ENCODE measurements around the gene MYO1C. TPM values are rescaled to one million over a fixed set of nuclear protein-coding genes. Genes with fewer than 3 reads are reported as not detected.

Gene MYO1C
- total and polyA plus RNA-seq, 2 of the 8 experiments (the other 6 are each of a cell fraction or from before 2014, with no cell fraction given): 40.1 to 78.6 TPM

DNA sequence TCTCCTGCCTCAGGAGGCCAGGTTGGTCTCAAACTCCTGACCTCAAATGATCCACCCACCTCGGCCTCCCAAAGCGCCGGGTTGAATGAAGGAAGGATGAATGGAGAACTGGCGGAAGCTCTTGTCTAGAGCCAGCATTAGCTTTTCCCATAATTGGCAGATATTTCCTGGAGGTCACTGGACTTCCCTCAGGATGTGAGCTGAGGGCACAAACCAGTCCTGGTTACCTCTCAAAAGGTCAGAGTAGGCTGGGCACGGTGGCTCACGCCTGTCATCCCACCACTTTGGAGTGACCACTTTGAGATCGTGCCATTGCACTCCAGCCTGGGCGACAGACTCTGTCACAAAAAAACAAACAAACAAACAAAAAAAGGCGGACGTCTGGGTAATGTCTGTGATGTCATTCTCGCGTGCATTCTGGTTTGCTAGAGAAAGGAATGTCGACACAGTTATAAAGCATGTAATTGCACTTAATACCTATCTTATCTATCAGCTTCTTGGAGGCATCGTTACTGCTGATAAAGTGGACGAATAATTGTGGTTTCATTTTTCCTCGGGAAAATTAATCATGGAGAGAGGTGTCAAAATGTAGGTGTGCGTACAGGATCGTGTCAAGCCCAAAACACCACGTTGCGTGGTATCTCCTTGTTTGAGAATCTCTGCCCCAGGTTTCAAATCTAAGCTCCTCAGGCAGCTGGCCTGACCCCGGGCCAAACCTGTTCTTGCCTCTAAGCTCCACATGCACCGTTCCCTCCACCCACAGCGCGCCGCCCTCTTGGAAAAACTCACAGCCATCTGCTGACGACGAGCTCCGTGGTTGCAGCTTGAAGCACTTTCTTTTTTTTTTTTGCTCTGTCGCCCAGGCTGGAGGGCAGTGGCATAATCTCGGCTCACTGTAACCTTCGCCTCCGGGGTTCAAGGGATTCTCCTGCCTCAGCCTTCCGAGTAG, 30.0 kb downstream of the MYO1C start (continued):
- TF ChIP-seq, protein P1, sequence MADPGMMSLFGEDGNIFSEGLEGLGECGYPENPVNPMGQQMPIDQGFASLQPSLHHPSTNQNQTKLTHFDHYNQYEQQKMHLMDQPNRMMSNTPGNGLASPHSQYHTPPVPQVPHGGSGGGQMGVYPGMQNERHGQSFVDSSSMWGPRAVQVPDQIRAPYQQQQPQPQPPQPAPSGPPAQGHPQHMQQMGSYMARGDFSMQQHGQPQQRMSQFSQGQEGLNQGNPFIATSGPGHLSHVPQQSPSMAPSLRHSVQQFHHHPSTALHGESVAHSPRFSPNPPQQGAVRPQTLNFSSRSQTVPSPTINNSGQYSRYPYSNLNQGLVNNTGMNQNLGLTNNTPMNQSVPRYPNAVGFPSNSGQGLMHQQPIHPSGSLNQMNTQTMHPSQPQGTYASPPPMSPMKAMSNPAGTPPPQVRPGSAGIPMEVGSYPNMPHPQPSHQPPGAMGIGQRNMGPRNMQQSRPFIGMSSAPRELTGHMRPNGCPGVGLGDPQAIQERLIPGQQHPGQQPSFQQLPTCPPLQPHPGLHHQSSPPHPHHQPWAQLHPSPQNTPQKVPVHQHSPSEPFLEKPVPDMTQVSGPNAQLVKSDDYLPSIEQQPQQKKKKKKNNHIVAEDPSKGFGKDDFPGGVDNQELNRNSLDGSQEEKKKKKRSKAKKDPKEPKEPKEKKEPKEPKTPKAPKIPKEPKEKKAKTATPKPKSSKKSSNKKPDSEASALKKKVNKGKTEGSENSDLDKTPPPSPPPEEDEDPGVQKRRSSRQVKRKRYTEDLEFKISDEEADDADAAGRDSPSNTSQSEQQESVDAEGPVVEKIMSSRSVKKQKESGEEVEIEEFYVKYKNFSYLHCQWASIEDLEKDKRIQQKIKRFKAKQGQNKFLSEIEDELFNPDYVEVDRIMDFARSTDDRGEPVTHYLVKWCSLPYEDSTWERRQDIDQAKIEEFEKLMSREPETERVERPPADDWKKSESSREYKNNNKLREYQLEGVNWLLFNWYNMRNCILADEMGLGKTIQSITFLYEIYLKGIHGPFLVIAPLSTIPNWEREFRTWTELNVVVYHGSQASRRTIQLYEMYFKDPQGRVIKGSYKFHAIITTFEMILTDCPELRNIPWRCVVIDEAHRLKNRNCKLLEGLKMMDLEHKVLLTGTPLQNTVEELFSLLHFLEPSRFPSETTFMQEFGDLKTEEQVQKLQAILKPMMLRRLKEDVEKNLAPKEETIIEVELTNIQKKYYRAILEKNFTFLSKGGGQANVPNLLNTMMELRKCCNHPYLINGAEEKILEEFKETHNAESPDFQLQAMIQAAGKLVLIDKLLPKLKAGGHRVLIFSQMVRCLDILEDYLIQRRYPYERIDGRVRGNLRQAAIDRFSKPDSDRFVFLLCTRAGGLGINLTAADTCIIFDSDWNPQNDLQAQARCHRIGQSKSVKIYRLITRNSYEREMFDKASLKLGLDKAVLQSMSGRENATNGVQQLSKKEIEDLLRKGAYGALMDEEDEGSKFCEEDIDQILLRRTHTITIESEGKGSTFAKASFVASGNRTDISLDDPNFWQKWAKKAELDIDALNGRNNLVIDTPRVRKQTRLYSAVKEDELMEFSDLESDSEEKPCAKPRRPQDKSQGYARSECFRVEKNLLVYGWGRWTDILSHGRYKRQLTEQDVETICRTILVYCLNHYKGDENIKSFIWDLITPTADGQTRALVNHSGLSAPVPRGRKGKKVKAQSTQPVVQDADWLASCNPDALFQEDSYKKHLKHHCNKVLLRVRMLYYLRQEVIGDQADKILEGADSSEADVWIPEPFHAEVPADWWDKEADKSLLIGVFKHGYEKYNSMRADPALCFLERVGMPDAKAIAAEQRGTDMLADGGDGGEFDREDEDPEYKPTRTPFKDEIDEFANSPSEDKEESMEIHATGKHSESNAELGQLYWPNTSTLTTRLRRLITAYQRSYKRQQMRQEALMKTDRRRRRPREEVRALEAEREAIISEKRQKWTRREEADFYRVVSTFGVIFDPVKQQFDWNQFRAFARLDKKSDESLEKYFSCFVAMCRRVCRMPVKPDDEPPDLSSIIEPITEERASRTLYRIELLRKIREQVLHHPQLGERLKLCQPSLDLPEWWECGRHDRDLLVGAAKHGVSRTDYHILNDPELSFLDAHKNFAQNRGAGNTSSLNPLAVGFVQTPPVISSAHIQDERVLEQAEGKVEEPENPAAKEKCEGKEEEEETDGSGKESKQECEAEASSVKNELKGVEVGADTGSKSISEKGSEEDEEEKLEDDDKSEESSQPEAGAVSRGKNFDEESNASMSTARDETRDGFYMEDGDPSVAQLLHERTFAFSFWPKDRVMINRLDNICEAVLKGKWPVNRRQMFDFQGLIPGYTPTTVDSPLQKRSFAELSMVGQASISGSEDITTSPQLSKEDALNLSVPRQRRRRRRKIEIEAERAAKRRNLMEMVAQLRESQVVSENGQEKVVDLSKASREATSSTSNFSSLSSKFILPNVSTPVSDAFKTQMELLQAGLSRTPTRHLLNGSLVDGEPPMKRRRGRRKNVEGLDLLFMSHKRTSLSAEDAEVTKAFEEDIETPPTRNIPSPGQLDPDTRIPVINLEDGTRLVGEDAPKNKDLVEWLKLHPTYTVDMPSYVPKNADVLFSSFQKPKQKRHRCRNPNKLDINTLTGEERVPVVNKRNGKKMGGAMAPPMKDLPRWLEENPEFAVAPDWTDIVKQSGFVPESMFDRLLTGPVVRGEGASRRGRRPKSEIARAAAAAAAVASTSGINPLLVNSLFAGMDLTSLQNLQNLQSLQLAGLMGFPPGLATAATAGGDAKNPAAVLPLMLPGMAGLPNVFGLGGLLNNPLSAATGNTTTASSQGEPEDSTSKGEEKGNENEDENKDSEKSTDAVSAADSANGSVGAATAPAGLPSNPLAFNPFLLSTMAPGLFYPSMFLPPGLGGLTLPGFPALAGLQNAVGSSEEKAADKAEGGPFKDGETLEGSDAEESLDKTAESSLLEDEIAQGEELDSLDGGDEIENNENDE (IDR thresholded peaks at IDR 0.05; ENCODE audit: insufficient replicate concordance, low read length): no peak
- TF ChIP-seq RAD21 (IDR thresholded peaks at IDR 0.05 in 1 of 2, conservative IDR thresholded peaks at IDR 0.05 in 1 of 2; ENCODE audit: low read depth in 2 of 2, low read length in 2 of 2): no peak
- no peak for TF ChIP-seq ATF3 (IDR thresholded peaks at IDR 0.05; ENCODE audit: insufficient read depth, low read depth, low read length)
- no peak for TF ChIP-seq RXRA (IDR thresholded peaks at IDR 0.05; ENCODE audit: insufficient read depth, low read depth, low read length)
- no peak for TF ChIP-seq FOSL1 (IDR thresholded peaks at IDR 0.05; ENCODE audit: insufficient read depth, low read depth, low read length)
- TF ChIP-seq E2F6 (IDR thresholded peaks at IDR 0.05): no peak
- TF ChIP-seq TAF7 (optimal IDR thresholded peaks at IDR 0.05; ENCODE audit: borderline replicate concordance, low read depth, low read length): no peak
